Ascending aorta (tissue), 2 donors: ENCODE results near the gene C16orf74. TPM values are rescaled to one million over a fixed set of nuclear protein-coding genes. Genes with fewer than 3 reads are reported as not detected.

ENCODE experiments used
- DNase-seq, 2 donors: peaks; one replicate each; pipeline ENCODE4 v3.0.0-alpha.2; 2019; ENCODE audit warnings: low spot score in 2 of 2
- H3K27ac ChIP-seq, 2 donors: fragments of 200-600 bp; sonication (generic); one replicate each; pipeline ENCODE4 v1.5.1; 2016 to 2017; ENCODE audit warnings: mild to moderate bottlenecking in 1 of 2
- H3K27me3 ChIP-seq: fragments of 200-600 bp; sonication (generic); one replicate; pipeline ENCODE4 v1.5.1; 2017
- H3K36me3 ChIP-seq, 2 donors: fragments of 200-600 bp; sonication (generic); one replicate each; pipeline ENCODE4 v1.5.1; 2016
- H3K4me1 ChIP-seq, 2 donors: fragments of 200-600 bp; sonication (generic); one replicate each; pipeline ENCODE4 v1.5.1; 2016 to 2017; ENCODE audit warnings: mild to moderate bottlenecking in 1 of 2
- H3K4me3 ChIP-seq, 2 donors: fragments of 200-600 bp; sonication (generic); one replicate each; pipeline ENCODE4 v1.5.1; 2016 to 2017; ENCODE audit warnings: mild to moderate bottlenecking in 1 of 2
- H3K9me3 ChIP-seq, 2 donors: fragments of 200-600 bp; sonication (generic); one replicate each; pipeline ENCODE4 v1.5.1; 2016
- intact Hi-C: fragments of 100-400 bp; cut with DNase I; formaldehyde crosslinking; loops from one replicate; pipeline ENCODE4 v1.15.1; 2023
- total RNA-seq: library from RNA; depleted of rRNA; stranded (reverse); fragments of >200 nt; gene quantifications from one replicate; pipeline ENCODE4 v1.1.0, GENCODE V29; 2016
- TF ChIP-seq, protein P1 (sequence below), 3 experiments: fragments of 200-600 bp in 2 of 3; fragments of 450-650 bp in 1 of 3; sonication (generic) in 2 of 3; IDR thresholded peaks; one replicate each; pipeline ENCODE4 v1.5.1; 2016 to 2019; ENCODE audit warnings: antibody characterized with exemption in 3 of 3, mild to moderate bottlenecking in 1 of 3, moderate library complexity in 1 of 3

C16orf74 gene
- total RNA-seq, 1 donor from 2014 or later, result not detected

DNA sequence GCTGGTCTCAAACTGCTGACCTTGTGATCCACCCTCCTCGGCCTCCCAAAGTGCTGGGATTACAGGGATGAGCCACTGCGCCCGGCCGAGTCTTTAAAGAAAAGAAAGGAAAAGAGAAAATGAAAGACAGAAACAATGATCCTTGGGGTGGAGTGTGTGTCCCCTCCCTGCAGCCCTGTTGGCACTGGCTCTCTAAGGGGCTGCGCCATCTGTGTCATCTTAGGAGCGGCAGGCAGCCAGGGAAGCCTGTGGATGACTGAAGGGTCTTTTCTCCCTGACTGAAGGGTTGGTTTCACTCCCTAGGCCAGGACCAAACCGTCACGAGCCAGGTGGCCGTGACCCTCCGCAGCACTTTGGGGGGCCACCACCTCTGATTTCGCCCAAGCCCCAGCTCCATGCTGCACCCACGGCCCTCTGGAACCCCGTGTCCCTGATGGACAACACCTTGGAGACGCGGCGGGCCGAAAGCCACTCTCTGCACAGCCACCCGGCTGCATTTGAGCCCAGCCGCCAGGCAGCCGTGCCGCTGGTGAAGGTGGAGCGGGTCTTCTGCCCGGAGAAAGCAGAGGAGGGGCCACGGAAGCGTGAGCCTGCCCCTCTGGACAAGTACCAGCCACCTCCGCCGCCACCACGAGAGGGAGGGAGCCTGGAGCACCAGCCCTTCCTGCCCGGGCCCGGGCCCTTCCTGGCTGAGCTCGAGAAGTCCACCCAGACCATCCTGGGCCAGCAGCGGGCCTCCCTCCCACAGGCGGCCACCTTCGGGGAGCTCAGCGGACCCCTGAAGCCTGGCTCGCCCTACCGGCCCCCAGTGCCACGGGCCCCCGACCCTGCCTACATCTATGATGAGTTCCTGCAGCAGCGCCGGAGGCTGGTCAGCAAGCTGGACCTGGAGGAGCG is 89.8 kb downstream of the C16orf74 start:
- DNase-seq, result no peak
- Histone ChIP-seq H3K4me3 (no peak overlapping the region), H3K4me1 (no peaks in the 10 kb centered on the region), H3K36me3 (peaks cover 81 to 88% of the 10 kb centered on the region in 2 donors), H3K27ac (no peak overlapping the region), H3K27me3 (no peaks in the 10 kb centered on the region), H3K9me3 (no peaks in the 10 kb centered on the region)
- TF ChIP-seq, protein P1, sequence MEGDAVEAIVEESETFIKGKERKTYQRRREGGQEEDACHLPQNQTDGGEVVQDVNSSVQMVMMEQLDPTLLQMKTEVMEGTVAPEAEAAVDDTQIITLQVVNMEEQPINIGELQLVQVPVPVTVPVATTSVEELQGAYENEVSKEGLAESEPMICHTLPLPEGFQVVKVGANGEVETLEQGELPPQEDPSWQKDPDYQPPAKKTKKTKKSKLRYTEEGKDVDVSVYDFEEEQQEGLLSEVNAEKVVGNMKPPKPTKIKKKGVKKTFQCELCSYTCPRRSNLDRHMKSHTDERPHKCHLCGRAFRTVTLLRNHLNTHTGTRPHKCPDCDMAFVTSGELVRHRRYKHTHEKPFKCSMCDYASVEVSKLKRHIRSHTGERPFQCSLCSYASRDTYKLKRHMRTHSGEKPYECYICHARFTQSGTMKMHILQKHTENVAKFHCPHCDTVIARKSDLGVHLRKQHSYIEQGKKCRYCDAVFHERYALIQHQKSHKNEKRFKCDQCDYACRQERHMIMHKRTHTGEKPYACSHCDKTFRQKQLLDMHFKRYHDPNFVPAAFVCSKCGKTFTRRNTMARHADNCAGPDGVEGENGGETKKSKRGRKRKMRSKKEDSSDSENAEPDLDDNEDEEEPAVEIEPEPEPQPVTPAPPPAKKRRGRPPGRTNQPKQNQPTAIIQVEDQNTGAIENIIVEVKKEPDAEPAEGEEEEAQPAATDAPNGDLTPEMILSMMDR (IDR thresholded peaks at IDR 0.05), result no peak
- intact Hi-C loops, result no loop called here

GRCh38 chr16:85659805-85660511 is 90.9 kb downstream of the C16orf74 start:
- no peaks in the 10 kb centered on the region for H3K9me3 ChIP-seq
- H3K27ac ChIP-seq, result no peak overlapping the region
- H3K27me3 ChIP-seq, result no peaks in the 10 kb centered on the region
- no peak for DNase-seq
- intact Hi-C loops, result no loop called here
- no peaks in the 10 kb centered on the region for H3K4me1 ChIP-seq
- peaks cover 73 to 88% of the 10 kb centered on the region in 2 donors for H3K36me3 ChIP-seq
- H3K4me3 ChIP-seq, result no peak overlapping the region
- TF ChIP-seq, protein P1 (IDR thresholded peaks at IDR 0.05), result peak; percentile 36 to 71 (median 68)

- no peak for DNase-seq
- Histone ChIP-seq H3K36me3 (peaks cover 69 to 88% of the 10 kb centered on the region in 2 donors), H3K27ac (no peak overlapping the region), H3K4me3 (no peak overlapping the region), H3K4me1 (no peaks in the 10 kb centered on the region), H3K9me3 (no peaks in the 10 kb centered on the region), H3K27me3 (no peaks in the 10 kb centered on the region)
- TF ChIP-seq, protein P1 (IDR thresholded peaks at IDR 0.05), result no peak
- intact Hi-C loops, result no loop called here
Observed at GRCh38 chr16:85659336-85659735, 91.6 kb downstream of the C16orf74 start.

- Histone ChIP-seq H3K27me3 (no peaks in the 10 kb centered on the region), H3K27ac (no peak overlapping the region), H3K36me3 (peaks cover 66 to 84% of the 10 kb centered on the region in 2 donors), H3K4me1 (no peaks in the 10 kb centered on the region), H3K9me3 (no peaks in the 10 kb centered on the region), H3K4me3 (no peak overlapping the region)
- TF ChIP-seq, protein P1 (IDR thresholded peaks at IDR 0.05), result no peak
- intact Hi-C loops, result no loop called here
- no peak for DNase-seq
Observed at GRCh38 chr16:85658504-85659326, 92.2 kb downstream of the C16orf74 start.

DNA sequence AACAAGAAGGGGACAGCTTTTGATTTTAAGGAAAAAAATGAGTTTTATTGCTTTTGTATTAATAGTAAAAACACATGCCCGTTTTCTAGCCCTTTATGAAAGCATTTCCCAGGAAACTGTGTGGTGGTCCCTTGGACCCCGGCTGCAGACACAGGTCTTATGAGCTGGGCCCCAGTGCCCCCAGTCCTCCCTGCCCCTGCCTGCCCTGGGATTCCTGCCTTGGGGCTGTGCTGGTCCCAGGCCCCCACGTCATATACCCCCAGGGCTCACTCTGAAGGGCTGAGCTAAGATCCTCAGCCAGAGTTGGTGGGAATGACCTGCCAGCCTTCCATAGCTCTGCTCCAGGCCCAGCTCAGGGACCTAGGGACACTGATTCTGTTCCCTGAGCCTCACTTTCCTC is 92.9 kb downstream of the C16orf74 start:
- Histone ChIP-seq H3K9me3 (no peaks in the 10 kb centered on the region), H3K27me3 (no peaks in the 10 kb centered on the region), H3K36me3 (peaks cover 59 to 77% of the 10 kb centered on the region in 2 donors), H3K4me1 (peaks cover 4 to 5% of the 10 kb centered on the region in 2 donors), H3K27ac (no peak overlapping the region), H3K4me3 (no peak overlapping the region)
- TF ChIP-seq, protein P1 (IDR thresholded peaks at IDR 0.05), result no peak
- intact Hi-C loops, result no loop called here
- no peak for DNase-seq
